ENCODE data around the gene IL22RA2. TPM values are rescaled to one million over a fixed set of nuclear protein-coding genes. Genes with fewer than 3 reads are reported as not detected.
"Not testable (repeated sequence)": the region's sequence is repeated elsewhere in the genome, so short reads cannot be mapped to it uniquely, and the experiment has no call there.

The IL22RA2 gene
- total RNA-seq, 3 donors from 2014 or later = not detected

- ATAC-seq = no peak
- H3K27me3 Mint-ChIP-seq (ENCODE audit: low read depth) = peaks cover 3% of the 10 kb centered on the region
Measured at GRCh38 chr6:137115658-137116057, 57.8 kb downstream of the IL22RA2 start.

GRCh38 chr6:137112067-137112355 lies 61.4 kb downstream of the IL22RA2 start:
- H3K4me3 Mint-ChIP-seq = no peak overlapping the region
- DNase-seq (no peak), ATAC-seq (no peak)
- peaks cover 1% of the 10 kb centered on the region for H3K27me3 Mint-ChIP-seq (ENCODE audit: low read depth)
- H3K4me1 Mint-ChIP-seq (ENCODE audit: low read depth) = no peaks in the 10 kb centered on the region
- H3K9me3 Mint-ChIP-seq = no peaks in the 10 kb centered on the region
- no peaks in the 10 kb centered on the region for H3K36me3 Mint-ChIP-seq (ENCODE audit: insufficient read depth)

More at GRCh38 chr6:137115658-137116057, 57.8 kb downstream of the IL22RA2 start:
- Mint-ChIP-seq H3K9me3 (peaks cover 15% of the 10 kb centered on the region), H3K36me3 (ENCODE audit: insufficient read depth) (peaks cover 2% of the 10 kb centered on the region), H3K4me3 (no peak overlapping the region), H3K4me1 (ENCODE audit: low read depth) (no peaks in the 10 kb centered on the region)
- no peak for DNase-seq

- no peak overlapping the region for H3K4me3 Mint-ChIP-seq
- no peak for ATAC-seq
- H3K36me3 Mint-ChIP-seq (ENCODE audit: insufficient read depth) = no peaks in the 10 kb centered on the region
- H3K4me1 Mint-ChIP-seq (ENCODE audit: low read depth) = no peaks in the 10 kb centered on the region
- no peaks in the 10 kb centered on the region for H3K27me3 Mint-ChIP-seq (ENCODE audit: low read depth)
- H3K9me3 Mint-ChIP-seq = no peaks in the 10 kb centered on the region
- DNase-seq = no peak
Measured at GRCh38 chr6:137111296-137112066, 62.0 kb downstream of the IL22RA2 start.

- Mint-ChIP-seq H3K27me3 (ENCODE audit: low read depth) (no peaks in the 10 kb centered on the region), H3K9me3 (no peaks in the 10 kb centered on the region), H3K4me1 (ENCODE audit: low read depth) (peaks cover 23% of the 10 kb centered on the region), H3K4me3 (no peak overlapping the region), H3K36me3 (ENCODE audit: insufficient read depth) (no peaks in the 10 kb centered on the region)
- DNase-seq = no peak
- ATAC-seq = no peak
Measured at GRCh38 chr6:137107767-137108105, 65.7 kb downstream of the IL22RA2 start.

GRCh38 chr6:137107047-137107766 lies 66.2 kb downstream of the IL22RA2 start:
- H3K27me3 Mint-ChIP-seq (ENCODE audit: low read depth); H3K9me3 Mint-ChIP-seq; H3K36me3 Mint-ChIP-seq (ENCODE audit: insufficient read depth); ATAC-seq; DNase-seq; H3K4me3 Mint-ChIP-seq: not testable (repeated sequence)
- H3K4me1 Mint-ChIP-seq (ENCODE audit: low read depth) = peaks cover 28% of the 10 kb centered on the region

GRCh38 chr6:137106183-137106582 lies 67.3 kb downstream of the IL22RA2 start:
- Mint-ChIP-seq H3K9me3 (no peaks in the 10 kb centered on the region), H3K4me1 (ENCODE audit: low read depth) (peaks cover 29% of the 10 kb centered on the region), H3K27me3 (ENCODE audit: low read depth) (no peaks in the 10 kb centered on the region), H3K36me3 (ENCODE audit: insufficient read depth) (no peaks in the 10 kb centered on the region), H3K4me3 (no peak overlapping the region)
- DNase-seq (no peak), ATAC-seq (no peak)

- DNase-seq (no peak), ATAC-seq (no peak)
- Mint-ChIP-seq H3K36me3 (ENCODE audit: insufficient read depth) (no peaks in the 10 kb centered on the region), H3K4me3 (no peak overlapping the region), H3K4me1 (ENCODE audit: low read depth) (peaks cover 29% of the 10 kb centered on the region), H3K9me3 (no peaks in the 10 kb centered on the region), H3K27me3 (ENCODE audit: low read depth) (no peaks in the 10 kb centered on the region)
Measured at GRCh38 chr6:137105375-137105774, 68.1 kb downstream of the IL22RA2 start.

- peaks cover 29% of the 10 kb centered on the region for H3K4me1 Mint-ChIP-seq (ENCODE audit: low read depth)
- no peak overlapping the region for H3K4me3 Mint-ChIP-seq
- H3K36me3 Mint-ChIP-seq (ENCODE audit: insufficient read depth) = no peaks in the 10 kb centered on the region
- ATAC-seq (no peak), DNase-seq (no peak)
- H3K27me3 Mint-ChIP-seq (ENCODE audit: low read depth) = no peaks in the 10 kb centered on the region
- H3K9me3 Mint-ChIP-seq = no peaks in the 10 kb centered on the region
Measured at GRCh38 chr6:137104926-137105325, 68.5 kb downstream of the IL22RA2 start.

- peaks cover 29% of the 10 kb centered on the region for H3K4me1 Mint-ChIP-seq (ENCODE audit: low read depth)
- H3K36me3 Mint-ChIP-seq (ENCODE audit: insufficient read depth) = no peaks in the 10 kb centered on the region
- H3K27me3 Mint-ChIP-seq (ENCODE audit: low read depth) = no peaks in the 10 kb centered on the region
- H3K4me3 Mint-ChIP-seq = no peak overlapping the region
- DNase-seq (no peak), ATAC-seq (peak; percentile 63 to 85)
- no peaks in the 10 kb centered on the region for H3K9me3 Mint-ChIP-seq
Measured at GRCh38 chr6:137102851-137103492, 70.5 kb downstream of the IL22RA2 start.

GRCh38 chr6:137102050-137102848 lies 71.2 kb downstream of the IL22RA2 start:
- no peaks in the 10 kb centered on the region for H3K9me3 Mint-ChIP-seq
- H3K4me3 Mint-ChIP-seq = no peak overlapping the region
- ATAC-seq (peak in 1 of 2 donors; percentile 29), DNase-seq (no peak)
- no peaks in the 10 kb centered on the region for H3K27me3 Mint-ChIP-seq (ENCODE audit: low read depth)
- peaks cover 29% of the 10 kb centered on the region for H3K4me1 Mint-ChIP-seq (ENCODE audit: low read depth)
- no peaks in the 10 kb centered on the region for H3K36me3 Mint-ChIP-seq (ENCODE audit: insufficient read depth)

- Mint-ChIP-seq H3K4me3 (no peak overlapping the region), H3K27me3 (ENCODE audit: low read depth) (no peaks in the 10 kb centered on the region), H3K4me1 (ENCODE audit: low read depth) (peaks cover 28% of the 10 kb centered on the region), H3K9me3 (no peaks in the 10 kb centered on the region), H3K36me3 (ENCODE audit: insufficient read depth) (no peaks in the 10 kb centered on the region)
- ATAC-seq (no peak), DNase-seq (no peak)
Measured at GRCh38 chr6:137099689-137100403, 73.6 kb downstream of the IL22RA2 start.

- DNase-seq (no peak), ATAC-seq (no peak)
- H3K4me3 Mint-ChIP-seq = no peak overlapping the region
- no peaks in the 10 kb centered on the region for H3K9me3 Mint-ChIP-seq
- H3K4me1 Mint-ChIP-seq (ENCODE audit: low read depth) = peaks cover 22% of the 10 kb centered on the region
- H3K27me3 Mint-ChIP-seq (ENCODE audit: low read depth) = peaks cover 2% of the 10 kb centered on the region
- no peaks in the 10 kb centered on the region for H3K36me3 Mint-ChIP-seq (ENCODE audit: insufficient read depth)
Measured at GRCh38 chr6:137097526-137097925, 75.9 kb downstream of the IL22RA2 start.

GRCh38 chr6:137097057-137097456 lies 76.4 kb downstream of the IL22RA2 start:
- H3K4me1 Mint-ChIP-seq (ENCODE audit: low read depth) = peaks cover 18% of the 10 kb centered on the region
- H3K36me3 Mint-ChIP-seq (ENCODE audit: insufficient read depth) = no peaks in the 10 kb centered on the region
- peaks cover 2% of the 10 kb centered on the region for H3K27me3 Mint-ChIP-seq (ENCODE audit: low read depth)
- DNase-seq (no peak), ATAC-seq (no peak)
- no peak overlapping the region for H3K4me3 Mint-ChIP-seq
- H3K9me3 Mint-ChIP-seq = no peaks in the 10 kb centered on the region

Measured in activated T-cell treated with anti-CD3 and anti-CD28 coated beads, Interleukin-2, amount 50 U/mL, for 4 hours (primary cell).